ENCODE data around the gene CHMP4B. TPM values are rescaled to one million over a fixed set of nuclear protein-coding genes. Genes with fewer than 3 reads are reported as not detected.
"Not testable (repeated sequence)": the region's sequence is repeated elsewhere in the genome, so short reads cannot be mapped to it uniquely, and the experiment has no call there.

CHMP4B gene
- total RNA-seq, 1 donor from 2014 or later = 24.6 TPM

DNA sequence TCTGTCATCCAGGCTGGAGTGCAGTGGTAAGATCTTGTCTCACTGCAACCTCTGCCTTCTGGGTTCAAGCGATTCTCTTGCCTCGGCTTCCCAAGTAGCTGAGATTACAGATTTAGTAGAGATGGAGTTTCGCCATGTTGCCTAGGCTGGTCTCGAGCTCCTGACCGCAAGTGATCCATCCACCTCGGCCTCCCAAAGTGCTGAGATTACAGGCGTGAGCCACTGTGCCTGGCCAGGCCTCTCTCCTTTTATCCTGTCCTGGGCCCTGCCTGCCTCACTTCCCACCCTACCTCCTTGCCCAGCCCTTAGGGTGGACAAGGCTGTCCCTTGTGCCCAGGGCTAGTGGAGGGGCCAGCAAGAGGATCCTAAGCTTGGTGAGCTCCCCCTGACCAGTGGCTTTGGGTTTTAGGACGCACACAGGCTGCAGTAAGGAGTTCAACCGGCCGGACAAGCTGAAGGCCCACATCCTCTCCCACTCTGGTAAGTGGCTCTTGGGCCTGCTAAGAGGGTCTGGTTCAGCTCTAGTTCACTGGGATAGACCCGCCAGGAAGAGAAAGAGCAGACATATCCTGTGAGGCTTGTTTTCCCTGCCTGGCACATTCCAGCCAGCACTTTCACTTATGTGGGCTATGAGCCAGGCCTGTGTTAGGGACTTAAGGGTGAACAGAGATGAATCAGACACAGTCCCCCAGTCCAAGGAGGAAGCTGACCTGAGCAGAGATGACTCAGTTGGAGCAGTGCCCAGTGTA, 21.9 kb upstream of the CHMP4B start:
- DNase-seq (ENCODE audit: low spot score) = peak; percentile 98

DNA sequence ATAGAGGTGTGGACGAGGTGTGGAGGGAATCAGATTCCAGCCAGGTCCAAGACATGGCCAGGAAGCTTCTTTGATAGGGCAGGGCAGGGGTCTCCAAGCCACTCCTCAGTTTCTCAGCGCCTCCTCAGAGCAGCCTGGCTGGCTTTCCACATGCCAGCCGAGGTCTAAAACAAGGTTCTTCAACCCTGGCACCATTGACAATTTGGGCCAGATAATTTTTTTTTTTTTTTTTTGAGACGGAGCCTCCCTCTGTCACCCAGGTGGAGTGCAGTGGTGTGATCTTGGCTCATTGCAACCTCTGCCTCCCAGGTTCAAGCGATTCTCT, 21.3 kb upstream of the CHMP4B start:
- DNase-seq (ENCODE audit: low spot score) = no peak

DNA sequence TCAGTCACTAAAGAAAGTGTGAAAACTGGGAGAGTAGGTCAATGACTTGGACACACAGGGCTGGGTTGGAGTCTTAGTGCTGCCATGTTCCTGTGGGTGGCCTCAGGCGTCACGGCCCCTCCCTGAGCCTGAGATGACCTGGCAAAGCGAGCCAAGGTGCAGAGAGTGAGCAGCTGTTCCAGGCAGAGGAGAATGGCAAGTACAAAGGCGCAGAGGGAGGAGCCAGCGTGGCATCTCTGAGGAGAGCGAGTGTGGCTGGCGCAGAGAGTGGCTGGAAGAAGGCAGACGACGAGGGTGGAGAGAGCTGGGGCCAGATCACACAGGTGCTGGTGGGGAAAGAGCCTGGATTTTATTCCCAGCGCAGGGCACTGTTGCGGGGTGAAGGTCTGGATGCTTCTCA, 20.6 kb upstream of the CHMP4B start:
- no peak for DNase-seq (ENCODE audit: low spot score)

DNA sequence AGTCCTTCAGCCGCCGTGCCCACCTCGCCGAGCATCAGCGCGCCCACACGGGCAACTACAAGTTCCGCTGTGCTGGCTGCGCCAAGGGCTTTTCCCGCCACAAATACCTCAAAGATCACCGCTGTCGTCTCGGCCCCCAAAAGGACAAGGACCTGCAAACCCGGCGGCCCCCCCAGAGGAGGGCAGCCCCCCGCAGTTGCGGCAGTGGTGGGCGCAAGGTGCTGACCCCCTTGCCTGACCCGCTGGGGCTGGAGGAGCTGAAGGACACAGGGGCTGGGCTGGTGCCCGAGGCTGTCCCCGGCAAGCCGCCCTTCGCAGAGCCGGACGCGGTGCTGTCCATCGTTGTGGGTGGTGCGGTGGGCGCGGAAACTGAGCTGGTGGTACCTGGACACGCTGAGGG, 20.1 kb upstream of the CHMP4B start:
- no peak for DNase-seq (ENCODE audit: low spot score)

DNA sequence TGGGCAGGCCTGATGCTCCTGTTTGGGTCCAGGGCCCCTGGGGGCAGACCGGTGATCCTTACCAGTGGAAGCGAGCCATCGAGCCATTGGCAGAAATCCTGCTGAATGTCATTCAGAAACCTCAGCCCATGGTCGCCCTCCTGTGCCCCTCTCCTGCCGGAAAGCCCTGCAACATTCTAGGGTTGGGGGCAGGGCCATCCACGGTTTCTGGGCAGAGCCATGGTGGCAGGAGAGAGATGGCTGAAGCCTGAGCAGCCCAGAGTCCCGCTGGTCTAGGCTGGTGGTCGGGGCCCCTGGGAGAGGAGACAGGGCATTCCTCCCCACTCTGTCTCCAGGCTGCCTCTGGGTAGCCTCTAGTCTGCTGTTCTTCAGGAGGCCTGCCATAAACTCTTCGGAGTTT, 19.6 kb upstream of the CHMP4B start:
- DNase-seq (ENCODE audit: low spot score) = no peak

GRCh38 chr20:33791959-33792597, 19.1 kb upstream of the CHMP4B start:
- DNase-seq (ENCODE audit: low spot score) = no peak

- not testable (repeated sequence) for DNase-seq (ENCODE audit: low spot score)
These were observed 18.6 kb upstream of the CHMP4B start for GRCh38 chr20:33792598-33792989.

DNA sequence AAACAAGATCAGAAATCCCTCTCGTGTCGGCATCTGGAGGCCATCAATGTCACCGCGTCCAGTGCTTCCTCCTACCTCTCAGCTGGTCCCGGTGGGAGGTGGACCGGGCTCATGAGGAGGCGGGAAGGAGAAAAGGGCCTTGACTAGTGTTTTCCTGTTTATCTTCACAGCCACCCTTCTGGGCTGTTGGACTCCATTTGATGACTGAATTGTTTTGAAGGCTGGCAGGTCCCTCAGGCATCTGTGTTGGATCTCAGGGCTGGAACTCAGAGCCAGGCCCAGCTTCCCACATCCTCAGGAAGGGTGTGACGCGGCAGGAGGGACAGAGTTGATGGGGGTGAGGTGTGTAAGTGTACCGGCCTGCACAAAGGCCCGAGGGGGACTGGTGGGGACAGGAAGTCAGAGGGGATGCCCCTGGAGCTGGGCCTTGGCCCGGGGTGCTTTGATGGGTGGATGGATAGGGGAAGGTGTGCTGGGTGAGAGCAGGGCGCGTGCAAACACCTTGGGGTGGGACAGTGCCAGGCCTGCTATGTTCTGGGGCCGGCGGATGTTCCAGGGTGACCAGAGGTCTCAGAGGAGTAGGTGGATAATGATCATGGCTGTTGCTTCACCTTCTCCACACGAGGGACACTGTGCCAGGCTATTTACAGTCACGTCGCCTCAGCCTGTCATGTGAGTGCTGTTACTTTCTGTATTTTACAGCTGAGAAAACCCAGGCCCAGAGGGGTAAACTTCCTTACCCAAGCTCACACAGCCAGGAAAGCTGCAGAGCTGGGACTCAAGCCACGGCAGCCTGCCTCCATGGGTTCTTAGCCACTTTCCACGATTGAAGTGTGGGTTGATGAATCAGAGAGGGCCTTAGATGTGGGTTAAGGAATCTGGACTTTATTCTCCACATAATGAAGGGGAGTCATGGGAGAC, 17.9 kb upstream of the CHMP4B start:
- DNase-seq (ENCODE audit: low spot score) = peak; percentile 44

- peak; percentile 45 for DNase-seq (ENCODE audit: low spot score)
These were observed 14.8 kb upstream of the CHMP4B start for GRCh38 chr20:33796263-33796906.

DNA sequence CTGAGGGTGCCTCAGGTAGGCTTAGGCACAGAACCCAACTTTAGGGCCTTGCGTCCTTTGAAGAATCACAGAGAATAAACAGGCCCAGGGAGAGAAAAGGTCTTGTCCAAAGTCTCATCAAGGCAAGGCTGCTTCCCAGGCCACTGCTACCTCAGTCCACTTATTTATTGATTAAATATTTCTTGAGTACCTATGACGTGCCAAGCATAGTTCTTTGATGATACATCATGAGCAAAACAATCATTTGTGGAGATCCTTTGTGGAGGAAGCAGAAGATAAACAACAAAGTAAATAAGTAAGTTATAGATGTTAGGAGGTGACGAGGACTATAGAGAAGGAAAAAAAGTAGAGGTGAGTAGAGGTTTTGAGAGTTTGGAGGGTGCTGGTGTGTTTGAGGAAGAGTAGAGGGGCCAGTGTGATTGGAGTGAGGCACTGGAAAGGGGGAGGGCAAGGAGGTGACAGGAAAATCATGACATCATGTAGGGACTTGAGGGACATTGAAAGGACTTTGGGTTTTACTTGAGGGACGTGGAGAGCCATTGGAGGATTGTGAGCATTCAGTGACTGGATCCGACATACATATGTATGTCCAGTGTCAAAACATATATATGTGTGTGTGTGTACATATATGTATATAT, 14.1 kb upstream of the CHMP4B start:
- no peak for DNase-seq (ENCODE audit: low spot score)

GRCh38 chr20:33798444-33798843, 12.7 kb upstream of the CHMP4B start:
- no peak for DNase-seq (ENCODE audit: low spot score)

GRCh38 chr20:33803921-33804337, 7.2 kb upstream of the CHMP4B start:
- DNase-seq (ENCODE audit: low spot score) = peak; percentile 92

- DNase-seq (ENCODE audit: low spot score) = no peak
These were observed 2.8 kb upstream of the CHMP4B start for GRCh38 chr20:33808388-33808787.

DNA sequence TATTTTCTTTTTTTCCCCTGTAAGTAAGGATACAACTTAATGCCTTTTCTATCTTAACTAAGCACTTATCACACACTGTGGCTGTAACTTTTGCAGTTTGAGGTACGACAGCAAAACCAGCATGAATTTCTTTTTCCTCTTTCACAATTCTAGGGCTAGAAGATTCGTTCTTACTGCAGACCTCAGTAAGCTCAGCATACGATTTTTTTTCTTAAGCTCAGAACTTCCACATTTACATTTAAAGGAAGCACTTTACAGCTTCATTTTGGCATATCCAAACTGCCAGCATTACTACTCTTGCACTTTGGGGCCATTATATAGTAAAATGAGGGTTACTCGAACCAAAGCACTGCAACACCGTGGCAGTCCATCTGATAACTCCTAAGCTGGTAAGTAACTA, 889 bp upstream of the CHMP4B start:
- no peak for DNase-seq (ENCODE audit: low spot score)

DNA sequence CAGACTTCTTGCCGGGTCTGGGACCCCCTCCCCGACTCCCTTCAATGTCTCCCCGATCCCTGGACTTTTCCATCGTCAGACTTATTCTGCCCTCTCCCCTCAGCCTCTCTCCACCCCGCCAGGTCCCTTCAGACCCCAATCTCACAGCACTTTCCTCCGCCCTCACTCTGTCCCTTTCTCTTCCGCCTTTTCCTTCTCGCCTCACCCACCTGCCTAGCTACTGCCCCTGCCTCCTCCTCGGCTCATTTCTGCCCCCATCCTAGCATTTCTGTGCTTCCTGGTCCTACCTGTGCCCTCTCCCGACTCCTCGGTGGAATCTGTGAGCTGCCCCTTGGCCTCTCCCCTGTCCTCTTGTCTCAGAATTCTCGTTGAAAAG, 616 bp downstream of the CHMP4B start:
- no peak for DNase-seq (ENCODE audit: low spot score)

- peak; percentile 61 for DNase-seq (ENCODE audit: low spot score)
These were observed 1.2 kb downstream of the CHMP4B start for GRCh38 chr20:33812152-33812849.

DNA sequence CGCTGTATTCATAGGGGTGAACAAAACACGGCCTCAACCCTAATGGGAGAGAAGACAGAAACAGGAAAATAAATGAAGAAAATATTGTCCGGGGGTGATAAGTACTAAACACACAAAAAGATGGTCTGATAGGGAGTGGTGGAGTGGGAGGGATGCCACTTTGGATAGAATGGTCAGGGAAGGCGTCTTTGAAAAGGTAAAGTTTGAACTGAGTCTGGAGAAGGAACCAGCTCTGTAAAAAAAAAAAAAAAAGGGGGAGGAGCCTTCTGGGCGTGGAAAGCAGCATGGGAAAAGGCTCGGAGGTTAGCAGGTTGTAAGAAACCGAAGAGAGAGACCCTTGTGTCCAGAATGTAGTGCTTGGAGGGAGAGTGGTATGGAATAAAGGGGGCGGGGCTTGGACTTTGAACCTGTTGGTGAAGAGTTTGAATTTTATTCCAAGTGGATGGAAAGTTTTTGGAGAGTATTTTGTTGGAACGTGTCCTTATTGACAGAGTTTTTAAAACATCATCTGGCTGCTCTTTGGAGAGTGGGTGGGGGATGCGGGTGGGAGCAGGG, 1.8 kb downstream of the CHMP4B start:
- DNase-seq (ENCODE audit: low spot score) = no peak

- DNase-seq (ENCODE audit: low spot score) = no peak
These were observed 3.1 kb downstream of the CHMP4B start for GRCh38 chr20:33814238-33814712.

GRCh38 chr20:33815671-33816070, 4.5 kb downstream of the CHMP4B start:
- DNase-seq (ENCODE audit: low spot score) = no peak

- no peak for DNase-seq (ENCODE audit: low spot score)
These were observed 5.0 kb downstream of the CHMP4B start for GRCh38 chr20:33816191-33816590.
